Activated T-cell treated with anti-CD3 and anti-CD28 coated beads, Interleukin-2, amount 50 U/mL, for 72 hours (primary cell): ENCODE results near the gene HOXC6. TPM values are rescaled to one million over a fixed set of nuclear protein-coding genes. Genes with fewer than 3 reads are reported as not detected.

Source experiments
- ATAC-seq, 2 donors: fragments of 150-1000 bp; cut with Tn5 transposase; replicated peaks in 1 of 2; 2 replicates each; pipeline ENCODE4 v1.10.0; 2021; ENCODE audit warnings: moderate library complexity in 2 of 2, mild to moderate bottlenecking in 1 of 2
- DNase-seq, 2 donors: peaks; one replicate each; pipeline ENCODE4 v3.0.0; 2021 to 2022; ENCODE audit warnings: mixed read lengths in 1 of 2
- H3K27ac Mint-ChIP-seq: one replicate; pipeline ENCODE4 v1.8.0; 2022; ENCODE audit warnings: mild to moderate bottlenecking, moderate library complexity, mixed read lengths
- H3K27me3 Mint-ChIP-seq: one replicate; pipeline ENCODE4 v1.8.0; 2022; ENCODE audit warnings: low read depth, mixed read lengths
- H3K36me3 Mint-ChIP-seq, 2 donors: one replicate each; pipeline ENCODE4 v1.8.0; 2022; ENCODE audit warnings: mixed read lengths in 2 of 2, mild to moderate bottlenecking in 1 of 2; ENCODE audit not compliant: insufficient read depth in 2 of 2
- H3K4me1 Mint-ChIP-seq: one replicate; pipeline ENCODE4 v1.8.0; 2022; ENCODE audit warnings: low read depth, mixed read lengths
- H3K4me3 Mint-ChIP-seq, 2 donors: one replicate each; pipeline ENCODE4 v1.8.0; 2022; ENCODE audit warnings: mild to moderate bottlenecking in 2 of 2, mixed read lengths in 2 of 2, moderate library complexity in 2 of 2
- H3K9me3 Mint-ChIP-seq, 2 donors: one replicate each; pipeline ENCODE4 v1.8.0; 2022; ENCODE audit warnings: mixed read lengths in 2 of 2
- total RNA-seq, 2 donors: library from RNA; stranded (reverse); gene quantifications; one replicate each; pipeline ENCODE4 v1.2.3, GENCODE V29; 2022

Gene HOXC6
- total RNA-seq, 2 donors from 2014 or later: not detected

DNA sequence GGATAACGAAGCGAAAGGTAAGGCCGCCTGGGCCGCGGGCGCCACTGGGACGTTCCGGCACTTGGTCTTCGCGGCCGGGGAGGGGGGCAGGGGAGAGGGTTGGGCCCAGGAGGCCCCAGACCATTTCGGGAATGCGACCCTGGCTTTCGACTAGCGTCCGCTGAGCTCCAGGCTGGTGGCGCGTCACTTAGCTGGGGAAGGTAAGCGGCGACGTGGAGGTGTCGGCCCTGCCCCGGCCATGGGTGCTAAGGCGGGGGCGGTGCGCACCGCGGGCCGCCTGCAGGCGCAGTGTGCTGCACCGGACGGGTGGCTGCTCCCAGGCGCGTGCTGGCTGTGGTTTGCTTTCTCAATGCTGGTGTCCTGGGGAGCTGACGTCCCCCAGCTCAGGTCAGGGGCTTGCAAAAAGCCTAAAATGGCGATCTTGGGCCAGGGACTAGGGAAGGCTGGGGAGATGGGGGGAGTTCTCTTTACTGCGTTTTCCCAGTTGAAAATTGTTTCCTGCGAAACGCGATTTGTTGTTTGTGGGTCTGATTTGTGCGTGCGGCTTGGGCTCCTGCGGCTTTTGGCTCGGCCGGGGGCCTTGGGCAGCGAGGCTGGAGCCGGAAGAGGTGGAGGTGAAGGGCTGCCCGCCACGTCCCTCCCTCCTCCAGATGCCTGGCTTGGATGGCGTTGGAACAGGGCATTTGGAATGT lies 42.1 kb upstream of the HOXC6 start:
- DNase-seq (peak; percentile 36 to 40), ATAC-seq (peak; percentile 44 to 45)
- Mint-ChIP-seq H3K36me3 (peaks cover 0 to 1% of the 10 kb centered on the region in 2 donors), H3K27ac (no peak overlapping the region), H3K9me3 (no peaks in the 10 kb centered on the region), H3K4me3 (peak overlapping the region; percentile 60 to 79), H3K27me3 (peaks cover 97% of the 10 kb centered on the region), H3K4me1 (peaks cover 56% of the 10 kb centered on the region)

DNA sequence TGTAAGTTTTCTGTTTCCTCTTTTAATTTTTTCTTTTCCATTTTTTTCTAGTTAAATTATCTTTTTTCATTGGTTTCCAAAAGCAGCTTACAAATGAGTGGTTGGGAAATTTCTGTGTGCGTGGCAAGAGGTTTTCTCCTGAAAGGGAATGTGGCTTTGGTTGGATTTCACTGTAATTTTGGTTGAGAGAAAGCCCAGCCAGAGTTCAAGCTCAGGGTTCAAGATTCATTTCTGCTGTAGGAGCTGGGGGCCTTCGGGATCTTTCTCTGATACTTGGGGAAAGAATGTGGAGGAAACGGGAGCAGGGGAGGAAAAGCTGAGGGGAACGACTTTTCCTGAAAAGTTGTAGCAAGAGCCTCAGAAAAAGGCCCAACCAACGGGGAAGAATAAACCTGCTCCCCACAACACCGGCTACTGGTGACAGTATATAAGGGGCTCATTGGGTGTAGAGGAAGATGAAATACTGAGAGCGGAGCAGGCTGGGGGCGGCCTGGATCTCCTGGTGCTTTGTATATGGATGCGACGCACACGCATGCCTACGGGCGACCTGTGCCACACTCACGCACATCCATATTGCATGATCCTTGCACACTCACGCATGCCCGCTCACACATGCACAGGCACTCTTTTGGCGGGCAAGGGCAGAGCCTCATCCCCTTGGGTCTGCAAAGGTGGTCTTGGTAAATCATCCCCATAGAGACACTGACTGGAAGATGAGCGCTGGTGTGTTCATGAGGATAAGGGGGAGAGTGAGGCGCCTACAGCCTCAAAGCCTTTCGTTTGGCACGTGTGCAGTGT lies 41.4 kb upstream of the HOXC6 start:
- ATAC-seq (no peak), DNase-seq (no peak)
- H3K36me3 Mint-ChIP-seq: peaks cover 0 to 1% of the 10 kb centered on the region in 2 donors
- peaks cover 58% of the 10 kb centered on the region for H3K4me1 Mint-ChIP-seq
- H3K27ac Mint-ChIP-seq: no peak overlapping the region
- H3K9me3 Mint-ChIP-seq: no peaks in the 10 kb centered on the region
- H3K4me3 Mint-ChIP-seq: peak overlapping the region in 1 of 2 donors; percentile 79
- H3K27me3 Mint-ChIP-seq: peaks cover 97% of the 10 kb centered on the region

DNA sequence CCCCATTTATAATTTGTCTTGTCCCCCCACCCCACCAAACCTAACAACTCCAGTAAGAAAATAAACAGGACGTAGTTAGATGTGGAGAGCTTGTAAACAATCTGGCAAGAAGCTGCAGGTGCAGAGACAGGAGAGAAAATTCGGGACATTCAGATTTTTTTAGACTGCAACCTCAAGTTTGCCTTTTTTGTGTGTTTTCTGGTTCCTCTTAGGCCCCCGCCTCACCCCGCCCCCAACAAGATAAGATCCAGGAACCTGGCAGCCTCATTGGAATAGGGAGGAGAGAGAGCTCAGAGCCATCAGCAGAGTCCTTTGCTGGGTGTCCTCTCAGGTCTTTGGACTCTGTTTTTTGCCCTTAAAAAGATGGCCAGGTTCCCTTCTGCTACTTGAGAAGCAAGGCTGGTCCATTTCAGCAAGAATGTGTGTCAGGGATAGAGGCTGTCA lies 40.4 kb upstream of the HOXC6 start:
- ATAC-seq (no peak), DNase-seq (no peak)
- Mint-ChIP-seq H3K4me1 (peaks cover 64% of the 10 kb centered on the region), H3K36me3 (peaks cover 0 to 1% of the 10 kb centered on the region in 2 donors), H3K4me3 (no peak overlapping the region), H3K9me3 (no peaks in the 10 kb centered on the region), H3K27me3 (peaks cover 97% of the 10 kb centered on the region), H3K27ac (no peak overlapping the region)

DNA sequence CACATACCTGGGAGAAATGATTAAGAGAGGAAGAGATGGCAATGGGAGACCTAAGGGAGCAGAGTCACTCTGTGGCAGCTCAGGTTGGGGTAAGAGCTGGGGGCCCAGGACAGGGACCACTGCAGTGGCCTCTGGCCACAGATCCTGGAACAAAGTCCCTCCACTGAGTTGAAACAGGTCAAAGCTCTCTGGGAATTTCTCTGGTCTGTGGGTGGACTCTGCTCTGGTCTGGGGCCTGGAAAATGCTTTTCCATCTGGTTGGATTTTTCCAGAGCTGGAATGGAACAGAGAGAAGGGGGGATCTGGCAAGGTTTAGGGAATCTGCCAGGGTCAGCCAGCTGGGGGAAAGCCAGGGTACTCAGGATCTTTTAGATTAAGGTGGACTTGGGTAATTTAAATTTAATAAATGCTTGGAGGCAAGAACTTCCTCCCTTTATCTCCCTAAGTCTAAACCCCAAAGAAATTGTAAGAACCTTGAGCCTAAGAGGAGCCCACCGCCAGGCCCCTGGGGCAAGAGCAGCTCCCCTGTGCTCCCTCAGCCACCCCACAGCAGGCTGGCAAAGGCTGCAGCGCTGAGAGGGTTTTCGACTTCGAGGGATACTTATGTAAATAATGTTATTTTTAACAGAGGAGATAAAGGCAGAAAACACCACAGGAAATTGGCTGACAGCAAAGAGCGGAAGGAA lies 39.6 kb upstream of the HOXC6 start:
- no peak for DNase-seq
- H3K27ac Mint-ChIP-seq: no peak overlapping the region
- peaks cover 64% of the 10 kb centered on the region for H3K4me1 Mint-ChIP-seq
- peaks cover 97% of the 10 kb centered on the region for H3K27me3 Mint-ChIP-seq
- no peak for ATAC-seq
- H3K9me3 Mint-ChIP-seq: no peaks in the 10 kb centered on the region
- peaks cover 0 to 1% of the 10 kb centered on the region in 2 donors for H3K36me3 Mint-ChIP-seq
- peak overlapping the region; percentile 75 to 78 for H3K4me3 Mint-ChIP-seq

DNA sequence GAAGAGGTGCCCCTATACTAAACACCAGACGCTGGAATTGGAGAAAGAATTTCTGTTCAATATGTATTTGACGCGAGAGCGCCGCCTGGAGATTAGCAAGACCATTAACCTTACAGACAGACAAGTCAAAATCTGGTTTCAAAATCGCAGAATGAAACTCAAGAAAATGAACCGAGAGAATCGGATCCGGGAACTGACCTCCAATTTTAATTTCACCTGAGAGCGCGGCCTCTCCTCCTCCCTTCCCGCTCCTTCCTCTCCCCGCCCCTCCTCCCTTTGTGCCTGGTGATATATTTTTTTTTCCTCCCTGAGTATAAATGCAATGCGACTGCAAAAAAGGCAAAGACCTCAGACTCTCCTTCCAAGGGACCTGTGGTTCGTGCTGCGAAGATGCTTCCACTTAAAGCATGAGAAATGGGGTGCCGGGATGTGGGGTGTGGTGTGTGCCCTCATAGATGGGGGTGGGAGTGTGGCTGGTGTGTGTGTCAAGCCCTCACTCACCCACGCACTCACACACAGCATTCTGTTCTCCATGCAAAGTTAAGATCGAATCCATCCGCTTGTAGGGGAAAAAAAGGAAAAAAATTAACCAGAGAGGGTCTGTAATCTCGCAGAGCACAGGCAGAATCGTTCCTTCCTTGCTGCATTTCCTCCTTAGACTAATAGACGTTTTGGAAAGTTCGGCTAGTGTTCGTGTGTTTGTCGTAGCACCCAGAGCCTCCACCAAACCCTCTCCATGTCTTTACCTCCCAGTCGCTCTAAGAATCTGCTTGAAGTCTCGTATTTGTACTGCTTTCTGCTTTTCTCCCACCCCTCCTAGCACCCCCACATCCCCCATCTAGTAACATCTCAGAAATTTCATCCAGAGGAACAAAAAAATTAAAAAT lies 38.8 kb upstream of the HOXC6 start:
- peak overlapping the region; percentile 75 to 78 for H3K4me3 Mint-ChIP-seq
- H3K9me3 Mint-ChIP-seq: no peaks in the 10 kb centered on the region
- DNase-seq (peak; percentile 34 to 51), ATAC-seq (peak; percentile 13 to 21)
- H3K4me1 Mint-ChIP-seq: peaks cover 66% of the 10 kb centered on the region
- peaks cover 98% of the 10 kb centered on the region for H3K27me3 Mint-ChIP-seq
- H3K36me3 Mint-ChIP-seq: peaks cover 0 to 1% of the 10 kb centered on the region in 2 donors
- H3K27ac Mint-ChIP-seq: no peak overlapping the region

DNA sequence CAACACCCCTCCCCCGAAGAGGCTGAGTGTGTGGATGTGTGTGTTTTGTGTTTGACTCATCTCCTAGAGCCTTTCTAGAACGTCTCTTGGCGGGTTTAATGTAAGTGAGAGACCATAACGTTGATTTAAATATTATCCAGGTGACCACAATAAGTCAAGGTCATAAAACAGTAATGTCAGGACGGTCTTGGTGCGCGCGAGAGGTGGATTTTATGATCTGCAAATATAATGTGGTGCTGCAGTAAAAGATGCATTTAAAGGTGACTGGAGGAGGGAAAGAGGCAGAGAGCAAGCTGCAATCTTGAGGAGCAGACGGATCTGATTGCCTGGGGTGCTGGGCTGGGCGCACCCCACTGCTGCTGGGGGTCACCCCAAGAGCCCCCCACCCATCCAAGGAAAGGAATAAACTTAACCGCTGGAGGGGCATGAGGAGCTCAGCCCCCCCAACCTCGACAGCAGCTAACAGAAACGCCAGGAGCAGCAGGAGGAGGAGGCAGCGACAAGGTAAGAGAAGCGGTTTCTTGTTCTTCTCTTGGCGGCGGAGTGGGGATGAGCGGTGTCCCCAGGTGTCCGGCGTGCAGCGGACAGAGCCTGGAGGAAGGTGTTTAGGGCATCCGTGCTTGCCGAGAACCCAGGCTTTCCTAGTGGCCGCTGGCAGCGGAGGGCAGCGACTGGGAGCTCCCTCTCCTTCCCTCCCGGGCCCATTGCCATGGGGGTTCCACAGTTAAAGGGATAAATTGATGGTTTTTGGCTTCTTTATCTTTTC lies 37.7 kb upstream of the HOXC6 start:
- DNase-seq: no peak
- H3K27ac Mint-ChIP-seq: no peak overlapping the region
- no peaks in the 10 kb centered on the region for H3K9me3 Mint-ChIP-seq
- peak overlapping the region; percentile 60 to 78 for H3K4me3 Mint-ChIP-seq
- peaks cover under 1 to 2% of the 10 kb centered on the region in 2 donors for H3K36me3 Mint-ChIP-seq
- H3K4me1 Mint-ChIP-seq: peaks cover 66% of the 10 kb centered on the region
- no peak for ATAC-seq
- peaks cover 97% of the 10 kb centered on the region for H3K27me3 Mint-ChIP-seq

DNA sequence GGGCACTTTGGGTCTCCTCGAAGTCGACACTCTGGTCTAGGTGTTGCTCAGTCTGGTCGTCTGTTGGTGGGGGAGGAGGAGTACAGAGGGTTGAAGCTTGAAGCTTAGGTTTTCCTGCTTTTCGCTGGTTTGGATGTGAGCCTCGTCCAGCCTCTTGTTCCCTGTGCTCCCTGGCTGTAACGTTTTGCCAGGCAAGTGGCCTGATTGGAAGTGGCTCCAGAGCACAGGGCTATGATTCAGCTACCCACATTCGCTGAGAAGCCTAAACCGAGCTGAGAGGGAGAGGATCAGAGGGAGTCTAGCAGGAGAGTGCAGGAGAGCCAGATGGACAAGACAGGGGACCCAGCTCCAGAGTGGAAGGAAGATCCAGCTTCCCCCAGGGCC lies 37.2 kb upstream of the HOXC6 start:
- DNase-seq: no peak
- Mint-ChIP-seq H3K4me1 (peaks cover 69% of the 10 kb centered on the region), H3K27me3 (peaks cover 97% of the 10 kb centered on the region), H3K27ac (peak overlapping the region; percentile 40), H3K4me3 (peak overlapping the region; percentile 15 to 31), H3K36me3 (peaks cover 0 to 3% of the 10 kb centered on the region in 2 donors), H3K9me3 (no peaks in the 10 kb centered on the region)
- no peak for ATAC-seq

DNA sequence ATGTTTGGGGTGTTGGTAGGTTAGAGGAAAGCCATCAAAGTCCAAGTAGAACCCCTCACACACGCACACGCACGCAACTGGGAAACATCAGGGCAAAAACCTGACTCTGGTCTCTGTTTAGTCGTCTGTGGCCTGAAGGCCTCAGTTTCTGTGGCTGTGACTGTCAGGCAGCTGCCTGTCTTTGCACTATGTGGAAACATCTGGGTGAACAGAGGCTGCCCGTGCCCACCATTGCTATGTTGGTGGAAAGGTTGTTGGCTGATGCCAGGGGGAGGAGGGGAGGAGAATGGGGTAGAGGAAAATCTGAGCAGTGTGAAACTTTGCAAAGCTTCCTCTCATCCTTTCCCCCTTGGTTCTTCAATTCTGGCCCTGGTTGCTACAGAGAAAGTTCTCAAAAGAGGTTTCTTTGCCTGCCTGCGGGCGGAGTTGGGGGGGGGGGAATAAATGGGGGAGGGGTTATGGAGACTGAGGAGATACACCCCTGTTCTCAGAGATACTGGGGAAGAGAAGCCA lies 35.8 kb upstream of the HOXC6 start:
- no peak for DNase-seq
- no peaks in the 10 kb centered on the region for H3K9me3 Mint-ChIP-seq
- H3K27ac Mint-ChIP-seq: no peak overlapping the region
- peaks cover 74% of the 10 kb centered on the region for H3K4me1 Mint-ChIP-seq
- no peak overlapping the region for H3K4me3 Mint-ChIP-seq
- peaks cover 97% of the 10 kb centered on the region for H3K27me3 Mint-ChIP-seq
- ATAC-seq: peak in 1 of 2 donors; percentile 12
- peaks cover 0 to 3% of the 10 kb centered on the region in 2 donors for H3K36me3 Mint-ChIP-seq

DNA sequence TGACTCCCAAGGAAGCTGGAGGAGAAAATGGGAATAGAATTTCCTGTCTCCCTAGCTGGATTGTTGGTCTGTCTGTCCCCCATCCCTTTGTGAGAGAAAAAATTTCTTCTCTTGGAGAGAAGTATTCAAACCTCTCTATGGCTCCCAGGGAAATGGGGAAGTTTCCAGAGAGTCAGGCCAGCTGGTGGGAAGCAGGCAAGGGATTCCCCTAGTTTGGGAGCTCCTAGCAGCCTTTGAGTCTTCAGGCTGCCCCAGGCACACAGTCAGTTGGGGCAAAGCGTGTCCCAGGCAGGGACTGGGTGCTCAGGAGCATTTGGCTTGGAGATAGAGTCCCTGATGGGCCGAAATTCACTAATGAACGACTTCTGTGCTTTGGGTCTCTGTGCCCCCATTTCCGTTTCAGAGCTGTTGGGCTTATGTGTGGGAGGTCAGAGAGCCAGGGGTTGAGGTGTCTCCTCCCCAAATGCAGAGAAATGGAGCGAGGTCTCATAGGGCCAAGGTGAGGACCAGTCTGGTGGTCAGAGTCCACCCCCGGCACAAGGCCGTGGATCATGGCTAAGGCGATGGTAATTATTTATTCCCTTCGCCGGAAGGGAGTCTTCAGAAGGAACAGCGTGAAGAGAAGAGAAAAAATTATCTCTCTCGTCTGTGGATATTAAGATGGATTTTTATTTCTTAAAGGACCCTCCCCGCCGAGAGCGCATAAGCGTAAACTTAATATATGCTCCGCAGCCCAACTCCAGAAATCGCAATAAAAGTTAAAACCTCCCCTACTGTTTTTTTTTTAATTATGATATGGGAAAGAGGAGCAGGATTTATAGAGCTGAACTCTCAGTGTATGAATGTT lies 34.9 kb upstream of the HOXC6 start:
- Mint-ChIP-seq H3K4me3 (peak overlapping the region; percentile 65 to 92), H3K4me1 (peaks cover 80% of the 10 kb centered on the region), H3K36me3 (peaks cover 0 to 3% of the 10 kb centered on the region in 2 donors), H3K27me3 (peaks cover 97% of the 10 kb centered on the region), H3K27ac (peak overlapping the region; percentile 41), H3K9me3 (no peaks in the 10 kb centered on the region)
- DNase-seq (no peak), ATAC-seq (no peak)

DNA sequence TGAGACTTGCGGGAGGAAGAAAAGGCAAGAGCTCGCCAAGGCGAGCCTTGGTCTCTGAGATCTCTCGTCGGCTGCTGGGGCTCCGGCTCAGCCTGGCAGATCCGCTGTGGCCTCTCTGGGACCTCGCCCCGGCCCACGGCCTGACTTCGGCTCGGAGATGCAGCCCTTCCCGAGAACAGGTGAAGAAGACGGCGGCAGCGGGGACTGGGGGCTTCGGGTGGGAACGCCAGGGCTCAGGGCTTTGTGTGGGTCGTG lies 34.3 kb upstream of the HOXC6 start:
- Mint-ChIP-seq H3K9me3 (no peaks in the 10 kb centered on the region), H3K4me1 (peaks cover 74% of the 10 kb centered on the region), H3K36me3 (peaks cover 0 to 3% of the 10 kb centered on the region in 2 donors), H3K4me3 (peak overlapping the region; percentile 65 to 92), H3K27me3 (peaks cover 97% of the 10 kb centered on the region), H3K27ac (peak overlapping the region; percentile 41)
- no peak for ATAC-seq
- DNase-seq: no peak

DNA sequence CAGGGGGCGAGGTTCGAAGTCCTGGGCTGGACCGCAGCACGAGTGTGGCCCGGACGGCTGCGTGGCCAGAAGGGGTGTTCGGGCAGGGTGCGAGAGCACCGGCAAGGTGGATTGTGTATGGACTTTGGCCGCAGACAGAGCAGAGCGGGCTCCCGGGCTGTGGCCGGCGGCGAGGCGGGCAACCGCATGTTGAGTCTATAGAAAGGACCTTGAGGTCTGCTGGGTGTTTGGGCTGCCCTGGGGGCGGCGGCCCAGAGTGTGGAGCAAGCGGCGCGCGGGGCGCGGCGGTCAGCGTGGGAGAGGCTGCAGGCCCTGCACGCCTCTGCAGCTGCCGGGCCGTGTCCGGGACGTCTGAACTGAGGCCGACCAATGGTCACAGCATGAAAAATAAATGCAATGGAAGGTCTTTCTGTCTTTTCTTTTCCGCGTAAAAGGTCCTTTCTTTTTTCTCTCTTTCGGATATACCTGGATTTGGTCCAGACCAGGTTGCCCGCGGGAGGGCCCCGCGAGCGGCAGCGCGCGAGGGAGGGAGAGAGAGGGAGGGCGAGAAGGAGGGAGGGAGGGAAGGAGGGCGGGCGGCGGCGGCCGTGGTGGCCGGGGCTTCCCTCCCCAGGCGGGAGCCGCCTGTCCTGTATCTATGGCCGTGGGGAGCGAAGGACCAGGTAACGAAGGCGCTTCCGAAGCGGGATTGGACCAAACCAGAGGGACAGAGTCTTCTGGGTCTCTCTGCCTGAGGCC lies 33.8 kb upstream of the HOXC6 start:
- no peak for DNase-seq
- H3K9me3 Mint-ChIP-seq: no peaks in the 10 kb centered on the region
- peak overlapping the region; percentile 41 for H3K27ac Mint-ChIP-seq
- ATAC-seq: no peak
- H3K27me3 Mint-ChIP-seq: peaks cover 97% of the 10 kb centered on the region
- peaks cover 69% of the 10 kb centered on the region for H3K4me1 Mint-ChIP-seq
- H3K4me3 Mint-ChIP-seq: peak overlapping the region; percentile 92 to 94
- peaks cover 0 to 3% of the 10 kb centered on the region in 2 donors for H3K36me3 Mint-ChIP-seq
